Transverse colon (tissue), 4 donors: Measurements from ENCODE around the gene ATOH8. TPM values are rescaled to one million over a fixed set of nuclear protein-coding genes. Genes with fewer than 3 reads are reported as not detected.
A peak's percentile ranks its signal among the peaks of the same experiment; 100 is the strongest.

ENCODE experiments used
- DNase-seq: peaks from one replicate; pipeline ENCODE4 v3.0.0-alpha.2; 2019
- H3K27ac ChIP-seq, 4 donors: fragments of 200-600 bp; sonication (generic); 2 replicates each; pipeline ENCODE4 v1.5.1; 2016 to 2018; ENCODE audit warnings: inconsistent platforms in 4 of 4
- H3K27me3 ChIP-seq: fragments of 200-600 bp; sonication (generic); 2 replicates; pipeline ENCODE4 v1.5.1; 2017; ENCODE audit warnings: inconsistent platforms
- H3K36me3 ChIP-seq, 4 donors: fragments of 200-600 bp; sonication (generic); 2 replicates each; pipeline ENCODE4 v1.5.1; 2017 to 2019; ENCODE audit warnings: inconsistent platforms in 4 of 4
- H3K4me1 ChIP-seq, 4 donors: fragments of 200-600 bp; sonication (generic); 2 replicates each; pipeline ENCODE4 v1.5.1; 2017 to 2020; ENCODE audit warnings: inconsistent platforms in 4 of 4
- H3K4me3 ChIP-seq, 4 donors: fragments of 200-600 bp; sonication (generic); 1 replicate in 1 of 4; 2 replicates in 3 of 4; pipeline versions ENCODE4 v1.5.1 to v1.6.1; 2017 to 2019; ENCODE audit warnings: inconsistent platforms in 4 of 4
- H3K9me3 ChIP-seq, 2 donors: fragments of 200-600 bp; sonication (generic); 2 replicates each; pipeline ENCODE4 v1.5.1; 2017 to 2019; ENCODE audit warnings: inconsistent platforms in 2 of 2
- CTCF ChIP-seq, 5 experiments: fragments of 200-600 bp in 3 of 5; fragments of 450-650 bp in 2 of 5; sonication (generic) in 3 of 5; IDR thresholded peaks; 1 replicate in 2 of 5; 2 replicates in 3 of 5; pipeline ENCODE4 v1.5.1; 2016 to 2017; ENCODE audit warnings: antibody characterized with exemption in 5 of 5, inconsistent platforms in 3 of 5, mild to moderate bottlenecking in 2 of 5, moderate library complexity in 1 of 5
- EP300 ChIP-seq: sonication (generic); formaldehyde crosslinking; IDR thresholded peaks from one replicate; pipeline ENCODE4 v1.6.1; 2017; ENCODE audit warnings: antibody characterized with exemption, low read depth
- POLR2A ChIP-seq: fragments of 450-650 bp; IDR thresholded peaks from one replicate; pipeline ENCODE4 v1.6.1; 2016; ENCODE audit warnings: antibody characterized with exemption, mild to moderate bottlenecking, moderate library complexity
- POLR2AphosphoS5 ChIP-seq, 3 donors: sonication (generic); formaldehyde crosslinking; IDR thresholded peaks; one replicate each; pipeline ENCODE4 v1.6.1; 2016; ENCODE audit warnings: antibody characterized with exemption in 3 of 3
- WGBS, 2 donors: methylation state at CpG; one replicate each; pipeline ENCODE4 v1.1.5; 2018; ENCODE audit warnings: low coverage in 1 of 2; 5-methylcytosine and 5-hydroxymethylcytosine counted together
- in situ Hi-C, 4 donors: fragments of 200-750 bp; cut with MboI; loops; one replicate each; pipeline versions ENCODE4 v1.15.0 to v1.15.1; 2017; ENCODE audit warnings: low sequenced_read_pairs in 3 of 4, low pct_ligation_motif_present in 1 of 4, low pct_unique_long_range_greater_than_20kb in 1 of 4
- intact Hi-C: fragments of 100-400 bp; cut with DNase I; formaldehyde crosslinking; loops from one replicate; pipeline ENCODE4 v1.15.1; 2023; ENCODE audit warnings: low total_unique reads
- total RNA-seq, 4 donors: library from RNA; depleted of rRNA; stranded (reverse); fragments of >200 nt; gene quantifications; one replicate each; pipeline ENCODE4 v1.1.0, GENCODE V29; 2016

ATOH8 gene
- total RNA-seq, 4 donors from 2014 or later, result 7.4 to 32.6 (median 14.4) TPM

- H3K27me3 ChIP-seq, result peaks cover 38% of the 10 kb centered on the region
- H3K27ac ChIP-seq, result peak overlapping the region in 1 of 4 donors; percentile 23
- no peaks in the 10 kb centered on the region for H3K9me3 ChIP-seq
- intact Hi-C loops, result loop anchor here (5.0 kb wide), 1 partner anchor 46 kb away; no protein-coding TSS in a partner anchor
- WGBS, 2 donors, result 38% methylated on average over 15 of the region's 15 CpGs; no CpG with 5 or more reads in 1 of the 2 donors
- peak; percentile 69 to 81 (median 77) for TF ChIP-seq CTCF (IDR thresholded peaks at IDR 0.05)
- no peak for TF ChIP-seq POLR2AphosphoS5 (IDR thresholded peaks at IDR 0.05)
- no peak for TF ChIP-seq EP300
- no peaks in the 10 kb centered on the region for H3K36me3 ChIP-seq
- peak; percentile 75 for DNase-seq
- in situ Hi-C loops, result no loop called here
- H3K4me3 ChIP-seq, result no peak overlapping the region
- peaks cover 18 to 55% (median 40%) of the 10 kb centered on the region in 4 donors for H3K4me1 ChIP-seq
Measured at GRCh38 chr2:85750587-85751575, 2.9 kb upstream of the ATOH8 start.

GRCh38 chr2:85751627-85752026, 2.2 kb upstream of the ATOH8 start:
- peaks cover 23 to 57% (median 43%) of the 10 kb centered on the region in 4 donors for H3K4me1 ChIP-seq
- no peaks in the 10 kb centered on the region for H3K36me3 ChIP-seq
- no peak for DNase-seq
- peak overlapping the region in 1 of 4 donors; percentile 23 for H3K27ac ChIP-seq
- in situ Hi-C loops, result no loop called here
- WGBS, 2 donors, result 74% methylated on average over 11 of the region's 11 CpGs; no CpG with 5 or more reads in 1 of the 2 donors
- intact Hi-C loops, result loop anchor here (5.0 kb wide), 1 partner anchor 46 kb away; no protein-coding TSS in a partner anchor
- H3K27me3 ChIP-seq, result peaks cover 40% of the 10 kb centered on the region
- TF ChIP-seq CTCF (IDR thresholded peaks at IDR 0.05) (no peak), POLR2A (no peak), POLR2AphosphoS5 (IDR thresholded peaks at IDR 0.05) (no peak), EP300 (no peak)
- no peaks in the 10 kb centered on the region for H3K9me3 ChIP-seq
- H3K4me3 ChIP-seq, result no peak overlapping the region

- intact Hi-C loops, result loop anchor here (5.0 kb wide), 1 partner anchor 44 kb away; no protein-coding TSS in a partner anchor
- in situ Hi-C loops, result no loop called here
- TF ChIP-seq POLR2A, result no peak
- no peak for TF ChIP-seq EP300
- TF ChIP-seq POLR2AphosphoS5 (IDR thresholded peaks at IDR 0.05), result no peak
- no peak for TF ChIP-seq CTCF (IDR thresholded peaks at IDR 0.05)
Measured at GRCh38 chr2:85753035-85753524, 711 bp upstream of the ATOH8 start.

More at GRCh38 chr2:85753035-85753524, 711 bp upstream of the ATOH8 start:
- Histone ChIP-seq H3K4me1 (peaks cover 27 to 66% (median 48%) of the 10 kb centered on the region in 4 donors), H3K36me3 (no peaks in the 10 kb centered on the region), H3K4me3 (peak overlapping the region; percentile 51 to 63 (median 60)), H3K27me3 (peaks cover 40% of the 10 kb centered on the region), H3K9me3 (no peaks in the 10 kb centered on the region), H3K27ac (peak overlapping the region; percentile 70 to 82 (median 78))
- DNase-seq, result no peak
- 25% methylated on average over 29 of the region's 29 CpGs; no CpG with 5 or more reads in 1 of the 2 donors for WGBS, 2 donors
